WTC11 (cell line): ENCODE measurements around the gene SNX9.

ENCODE experiments used
- AFF4 ChIP-seq: sonication (generic); formaldehyde crosslinking; IDR thresholded peaks from 2 replicates; pipeline ENCODE4 v1.8.1; 2023; ENCODE audit warnings: mild to moderate bottlenecking, missing genetic modification reagents, borderline replicate concordance
- CREB1 ChIP-seq: sonication (generic); formaldehyde crosslinking; IDR thresholded peaks from 2 replicates; pipeline ENCODE4 v1.8.0; 2023; ENCODE audit warnings: mild to moderate bottlenecking, missing genetic modification reagents
- CREM ChIP-seq: sonication (generic); formaldehyde crosslinking; IDR thresholded peaks from 2 replicates; pipeline ENCODE4 v1.8.1; 2022; ENCODE audit warnings: mild to moderate bottlenecking, missing genetic modification reagents, moderate library complexity
- CTCF ChIP-seq: fragments of 200-600 bp; IDR thresholded peaks from 2 replicates; pipeline ENCODE4 v1.8.0; 2022; ENCODE audit warnings: antibody characterized with exemption
- ETV6 ChIP-seq: sonication (generic); formaldehyde crosslinking; IDR thresholded peaks from 2 replicates; pipeline ENCODE4 v1.8.1; 2022; ENCODE audit warnings: mild to moderate bottlenecking, missing genetic modification reagents
- GABPB1 ChIP-seq: sonication (generic); formaldehyde crosslinking; IDR thresholded peaks from 2 replicates; pipeline ENCODE4 v1.8.1; 2023; ENCODE audit warnings: mild to moderate bottlenecking, missing genetic modification reagents
- NFYB ChIP-seq: sonication (generic); formaldehyde crosslinking; conservative IDR thresholded peaks from 2 replicates; pipeline ENCODE4 v1.8.0; 2022; ENCODE audit warnings: low read depth, missing genetic modification reagents
- NR1H2 ChIP-seq: sonication (generic); formaldehyde crosslinking; IDR thresholded peaks from 2 replicates; pipeline ENCODE4 v1.9.0; 2021; ENCODE audit warnings: mild to moderate bottlenecking, moderate library complexity, missing genetic modification reagents
- USF2 ChIP-seq: sonication (generic); formaldehyde crosslinking; IDR thresholded peaks from 2 replicates; pipeline ENCODE4 v1.8.1; 2023; ENCODE audit warnings: mild to moderate bottlenecking, missing genetic modification reagents, moderate library complexity
- ZNF232 ChIP-seq: sonication (generic); formaldehyde crosslinking; IDR thresholded peaks from 2 replicates; pipeline ENCODE4 v1.8.0; 2022; ENCODE audit warnings: mild to moderate bottlenecking, missing genetic modification reagents
- TF ChIP-seq, protein P1 (sequence below): sonication (generic); formaldehyde crosslinking; IDR thresholded peaks from 2 replicates; pipeline ENCODE4 v1.8.1; 2022; ENCODE audit warnings: mild to moderate bottlenecking, moderate library complexity, missing genetic modification reagents
- TF ChIP-seq, protein P2 (sequence below): sonication (generic); formaldehyde crosslinking; IDR thresholded peaks from 2 replicates; pipeline ENCODE4 v1.8.1; 2022; ENCODE audit warnings: missing genetic modification reagents, borderline replicate concordance

DNA sequence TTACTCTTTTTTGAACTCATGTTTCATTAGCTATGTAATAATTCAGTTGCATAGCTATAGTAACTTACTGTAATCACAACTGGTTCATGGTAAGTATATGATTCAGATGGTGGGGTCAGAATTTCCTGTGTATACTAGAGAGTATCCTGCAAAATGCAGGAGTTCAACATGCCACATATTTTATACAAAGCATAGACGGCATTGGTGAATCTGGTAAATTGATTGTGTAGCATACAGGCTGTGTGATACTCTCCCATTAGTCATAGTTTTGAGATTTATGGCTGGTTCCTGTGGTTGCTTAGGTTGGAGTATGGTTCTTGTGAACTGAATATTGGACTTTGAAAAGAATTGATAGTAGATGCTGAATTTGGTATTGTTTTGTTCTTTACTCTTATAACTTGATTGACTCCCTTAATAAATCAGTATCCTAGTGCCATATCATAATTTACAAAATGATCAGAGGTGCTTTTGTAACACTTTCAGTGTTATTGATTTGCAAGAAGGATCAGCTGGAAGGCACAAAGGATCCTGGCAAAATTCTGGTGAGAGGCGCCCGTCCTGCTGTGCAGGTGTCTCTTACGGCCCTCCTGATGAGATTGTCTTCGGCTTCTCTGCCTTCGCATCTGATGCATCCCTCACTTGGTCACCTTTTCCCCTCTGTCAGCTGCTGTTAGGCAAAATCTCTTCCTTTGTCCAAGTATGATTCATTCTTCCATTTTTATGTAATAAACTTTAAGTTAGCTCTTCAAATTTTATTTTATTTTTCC, 22.6 kb downstream of the SNX9 start:
- TF ChIP-seq, protein P1, sequence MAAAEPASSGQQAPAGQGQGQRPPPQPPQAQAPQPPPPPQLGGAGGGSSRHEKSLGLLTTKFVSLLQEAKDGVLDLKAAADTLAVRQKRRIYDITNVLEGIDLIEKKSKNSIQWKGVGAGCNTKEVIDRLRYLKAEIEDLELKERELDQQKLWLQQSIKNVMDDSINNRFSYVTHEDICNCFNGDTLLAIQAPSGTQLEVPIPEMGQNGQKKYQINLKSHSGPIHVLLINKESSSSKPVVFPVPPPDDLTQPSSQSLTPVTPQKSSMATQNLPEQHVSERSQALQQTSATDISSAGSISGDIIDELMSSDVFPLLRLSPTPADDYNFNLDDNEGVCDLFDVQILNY (CRISPR knock-in tag) = no peak
- TF ChIP-seq CTCF (no peak), CREB1 (no peak), GABPB1 (CRISPR knock-in tag) (no peak), CREM (CRISPR knock-in tag) (no peak), AFF4 (CRISPR knock-in tag) (no peak), ETV6 (no peak), NR1H2 (CRISPR knock-in tag) (no peak), NFYB (CRISPR knock-in tag) (no peak), USF2 (CRISPR knock-in tag) (no peak), ZNF232 (no peak)
- TF ChIP-seq, protein P2, sequence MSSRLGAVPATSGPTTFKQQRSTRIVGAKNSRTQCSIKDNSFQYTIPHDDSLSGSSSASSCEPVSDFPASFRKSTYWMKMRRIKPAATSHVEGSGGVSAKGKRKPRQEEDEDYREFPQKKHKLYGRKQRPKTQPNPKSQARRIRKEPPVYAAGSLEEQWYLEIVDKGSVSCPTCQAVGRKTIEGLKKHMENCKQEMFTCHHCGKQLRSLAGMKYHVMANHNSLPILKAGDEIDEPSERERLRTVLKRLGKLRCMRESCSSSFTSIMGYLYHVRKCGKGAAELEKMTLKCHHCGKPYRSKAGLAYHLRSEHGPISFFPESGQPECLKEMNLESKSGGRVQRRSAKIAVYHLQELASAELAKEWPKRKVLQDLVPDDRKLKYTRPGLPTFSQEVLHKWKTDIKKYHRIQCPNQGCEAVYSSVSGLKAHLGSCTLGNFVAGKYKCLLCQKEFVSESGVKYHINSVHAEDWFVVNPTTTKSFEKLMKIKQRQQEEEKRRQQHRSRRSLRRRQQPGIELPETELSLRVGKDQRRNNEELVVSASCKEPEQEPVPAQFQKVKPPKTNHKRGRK (CRISPR knock-in tag) = no peak
